HG03159 (cell line): ENCODE results near the gene LRRC4C.

Source experiments
- ATAC-seq: cut with Tn5 transposase; IDR thresholded peaks from one replicate; pipeline ENCODE4 v1.9.1; 2021; ENCODE audit warnings: mild to moderate bottlenecking, moderate library complexity; ENCODE audit not compliant: unreplicated experiment

Gene LRRC4C

DNA sequence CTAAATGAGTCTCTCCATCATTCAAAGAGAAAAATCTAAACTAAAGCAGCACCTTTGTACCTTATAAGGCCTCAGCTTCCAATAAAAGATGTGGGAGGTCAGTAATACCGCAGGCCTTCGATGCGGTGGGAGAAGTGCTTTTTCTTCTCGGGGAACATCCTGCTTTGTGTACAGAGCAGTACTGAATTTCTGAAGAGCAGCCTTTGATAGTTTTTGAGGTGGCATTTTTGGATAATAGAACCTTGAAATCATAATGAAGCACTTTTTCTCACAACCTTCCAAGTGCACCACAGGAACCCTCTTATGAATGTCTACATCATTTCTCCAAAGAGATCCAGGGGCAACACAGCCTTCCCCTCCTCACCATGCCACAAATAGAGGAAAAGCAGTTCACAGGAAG, 39.6 kb downstream of the LRRC4C start:
- ATAC-seq, result no peak

DNA sequence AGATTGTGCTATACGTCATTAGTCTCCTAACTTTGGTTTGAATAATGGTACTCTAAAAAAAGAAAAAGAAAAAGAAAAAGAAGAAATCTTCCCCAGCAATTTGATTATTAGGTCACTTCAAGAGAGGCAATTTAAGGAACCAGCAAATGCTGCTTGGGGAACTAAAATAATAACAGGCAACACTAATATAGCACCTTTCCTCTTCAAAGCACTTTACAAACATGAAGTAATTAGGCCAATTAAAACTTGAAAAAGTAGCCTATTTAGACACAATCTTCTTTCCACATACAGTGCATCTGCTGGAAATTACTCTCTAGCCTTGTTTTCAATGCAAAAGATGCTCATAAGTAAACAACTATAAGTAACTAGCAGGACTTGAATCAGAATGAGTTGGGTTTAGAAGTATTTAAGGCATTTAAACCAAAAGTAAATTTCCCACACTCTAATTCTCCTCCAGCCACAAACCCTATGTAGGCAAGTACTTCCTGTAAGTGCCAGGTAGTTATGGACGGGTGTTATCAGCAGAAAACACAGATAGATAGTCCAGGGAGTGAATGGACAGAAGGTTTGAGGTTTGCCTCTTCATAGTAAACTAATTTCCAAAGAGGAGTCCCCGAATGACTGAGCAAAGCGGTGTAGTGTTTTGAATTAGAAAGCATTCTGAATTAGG, 44.5 kb downstream of the LRRC4C start:
- no peak for ATAC-seq

DNA sequence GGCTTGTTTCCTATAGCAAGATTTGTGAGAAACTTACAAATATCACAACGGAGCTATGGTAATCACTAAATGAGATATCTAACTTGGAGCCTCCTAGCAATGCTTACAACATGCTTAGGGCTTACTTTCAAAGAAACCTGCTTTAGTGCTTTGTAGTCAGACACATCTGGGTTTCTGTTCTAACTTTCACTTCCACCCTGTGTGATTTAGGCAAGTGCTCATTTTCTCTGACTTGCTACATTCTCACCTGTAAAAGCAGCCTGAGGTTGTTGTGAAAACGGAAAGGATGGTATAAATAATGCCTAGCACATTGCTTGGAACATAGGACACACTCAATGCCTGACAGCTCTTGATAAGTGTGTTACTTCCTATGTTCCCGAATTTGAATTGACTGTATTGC, 45.6 kb downstream of the LRRC4C start:
- peak; percentile 74 for ATAC-seq

DNA sequence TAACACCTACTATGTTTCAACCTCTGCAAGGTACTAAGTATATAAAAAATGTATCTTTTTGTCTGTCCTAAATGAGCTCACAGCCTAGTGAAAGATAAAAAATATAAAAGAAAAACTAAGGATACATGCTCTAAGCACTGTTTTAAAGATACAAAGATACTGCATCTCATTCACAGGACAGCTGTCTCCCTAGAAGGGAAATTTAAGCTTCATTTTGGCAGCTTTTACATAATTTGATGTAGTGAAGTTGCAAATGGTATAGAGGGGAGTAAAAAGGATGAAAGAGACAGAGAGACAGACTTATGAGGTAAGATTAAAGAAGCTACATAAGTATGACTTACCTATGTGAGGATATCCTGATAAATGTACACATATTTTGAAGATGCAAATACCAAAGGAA, 53.6 kb downstream of the LRRC4C start:
- no peak for ATAC-seq

DNA sequence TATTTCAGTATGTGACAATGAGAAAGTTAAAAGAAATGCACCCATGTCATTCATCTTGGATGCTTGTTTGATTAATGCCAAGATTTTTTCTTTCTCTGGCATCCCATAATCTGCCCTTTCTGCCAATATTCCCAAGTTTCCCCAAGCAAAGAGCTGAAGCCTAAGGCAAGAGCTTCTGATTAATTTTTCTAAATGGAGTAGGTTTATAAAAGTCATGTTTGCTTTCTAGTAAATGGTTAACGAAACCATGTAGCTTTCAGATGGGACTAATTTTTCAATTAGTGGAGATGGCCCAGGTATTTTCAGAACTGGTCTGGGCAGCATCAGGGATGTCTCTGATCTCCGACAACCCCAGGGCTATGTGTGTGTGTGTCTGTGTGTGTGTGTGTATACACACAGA, 55.3 kb downstream of the LRRC4C start:
- ATAC-seq, result no peak

DNA sequence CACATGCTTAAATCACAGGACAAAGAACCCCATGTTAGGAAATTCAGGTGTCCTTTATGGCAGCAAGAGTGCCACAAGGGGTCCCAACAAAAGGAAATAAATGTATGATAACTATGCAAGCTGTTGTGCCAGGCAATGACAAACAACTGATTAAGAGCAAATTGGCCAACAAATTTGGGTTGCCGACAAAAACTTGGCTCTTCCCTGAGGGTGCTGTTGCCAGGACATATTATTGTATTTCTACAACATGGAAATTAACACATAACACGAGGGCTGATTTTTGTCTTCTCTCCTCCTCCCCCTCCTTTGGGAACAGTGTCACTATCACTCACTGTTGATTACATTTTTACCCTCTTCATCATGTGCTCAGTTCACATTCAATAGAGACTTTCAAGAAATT, 56.0 kb downstream of the LRRC4C start:
- ATAC-seq, result no peak

DNA sequence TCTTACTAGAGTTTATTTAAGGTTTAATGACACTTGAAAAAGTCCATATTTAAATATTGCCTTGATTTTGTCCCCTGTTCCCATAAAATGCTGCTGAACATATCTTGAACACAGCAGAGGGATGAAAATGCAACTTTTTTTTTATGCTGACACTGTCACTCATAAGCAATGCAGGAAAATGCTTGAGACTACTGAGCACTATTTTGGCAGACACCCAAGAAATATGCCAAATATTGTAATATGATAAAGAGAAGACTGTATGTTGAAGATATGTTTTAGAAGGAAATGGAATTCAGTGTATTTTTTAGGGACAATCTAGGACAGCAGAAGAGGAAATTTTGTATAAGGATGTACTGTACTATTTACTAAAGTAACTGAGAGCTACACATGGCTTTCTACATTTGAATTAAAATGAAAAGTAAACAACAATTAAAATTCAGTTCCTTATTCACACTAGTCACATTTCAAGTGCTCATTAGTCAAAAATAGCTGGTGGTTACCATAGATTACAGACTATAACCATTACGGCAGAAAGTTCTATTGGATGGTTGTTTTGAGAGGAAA, 58.6 kb downstream of the LRRC4C start:
- ATAC-seq, result no peak

DNA sequence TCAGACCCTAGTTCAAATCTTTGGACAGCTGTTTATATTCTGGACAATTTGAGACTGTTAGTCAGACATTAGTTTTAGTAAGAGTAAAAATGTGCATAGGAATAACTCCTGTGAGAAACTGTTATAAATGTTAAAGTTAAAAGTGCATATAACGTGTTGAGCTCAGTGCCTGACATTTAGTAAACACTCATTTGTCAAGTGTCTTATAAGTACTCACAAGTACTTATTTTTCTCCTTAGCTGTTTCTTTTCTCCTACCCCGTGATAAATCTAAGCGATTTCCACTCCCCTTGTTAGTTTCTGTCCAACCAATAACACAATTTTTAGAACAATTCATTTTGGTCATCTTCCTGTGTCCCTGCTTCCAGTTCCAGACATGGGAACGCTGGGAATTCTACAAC, 59.3 kb downstream of the LRRC4C start:
- no peak for ATAC-seq

DNA sequence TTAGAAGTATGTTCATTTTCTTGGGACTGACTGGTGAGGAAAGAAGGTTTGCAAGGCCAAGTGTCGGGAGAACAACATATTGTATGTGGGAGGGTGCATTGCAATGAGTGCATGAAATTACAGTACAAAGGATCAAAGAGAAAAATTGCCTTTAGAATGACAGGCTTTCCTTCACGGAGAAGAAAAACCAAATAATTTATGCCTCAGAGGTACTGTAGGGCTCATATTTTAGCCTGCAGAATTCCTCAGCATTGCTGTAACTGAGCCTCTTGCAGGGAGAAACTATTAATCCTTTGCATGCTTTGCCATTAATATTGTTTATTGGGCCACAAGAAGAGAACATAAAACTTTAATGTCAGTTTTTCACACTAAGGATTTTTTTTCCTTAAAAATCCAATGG, 60.1 kb downstream of the LRRC4C start:
- no peak for ATAC-seq

DNA sequence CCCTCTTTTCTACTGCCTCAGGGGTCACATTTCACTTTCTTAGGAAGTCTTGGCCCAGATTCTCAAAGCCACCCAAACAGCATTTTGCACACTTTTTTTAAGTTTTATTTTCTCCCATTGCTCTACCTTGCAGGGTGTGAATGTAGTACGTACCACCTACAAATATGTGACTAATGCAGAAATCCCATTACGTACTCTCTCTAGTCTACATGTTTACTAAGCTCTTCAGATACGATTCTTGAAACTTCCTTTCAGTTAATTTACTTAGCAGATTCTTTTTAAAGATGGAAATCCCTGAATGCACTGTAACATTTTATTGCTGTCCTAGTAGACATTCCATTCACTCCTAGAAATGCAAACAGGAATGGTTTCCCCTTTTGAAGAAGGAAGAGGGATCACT, 61.3 kb downstream of the LRRC4C start:
- no peak for ATAC-seq

DNA sequence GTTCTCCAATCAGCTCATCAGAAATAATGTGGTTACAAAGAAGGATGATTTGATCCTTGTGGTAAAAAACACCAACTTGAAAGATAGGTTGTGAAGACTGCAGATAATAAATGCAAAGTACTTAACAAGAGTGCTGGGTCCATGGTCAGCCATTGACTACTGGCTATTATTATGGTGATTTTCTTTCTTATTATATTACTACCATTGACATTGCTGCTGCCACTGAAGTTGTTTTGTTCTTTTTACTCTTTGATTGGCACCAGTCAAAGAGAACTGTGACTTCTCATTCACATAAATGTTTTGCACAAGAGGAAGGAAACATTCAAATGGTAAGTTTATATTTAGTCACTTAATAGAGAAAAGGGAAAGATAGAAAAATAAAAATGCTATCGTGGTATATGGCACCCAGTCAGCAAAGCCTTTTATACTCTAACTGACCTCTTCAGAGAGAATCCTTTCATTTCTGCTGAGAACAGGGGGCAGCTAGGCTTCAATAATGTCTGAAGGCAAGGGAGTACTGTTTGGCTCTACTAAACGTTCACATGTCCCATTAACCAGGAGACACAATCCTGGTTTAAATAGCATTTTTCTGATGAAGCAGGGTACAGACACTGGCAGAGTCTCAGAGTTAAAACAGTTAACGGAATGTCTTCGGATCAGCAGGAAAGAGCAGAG, 64.8 kb downstream of the LRRC4C start:
- no peak for ATAC-seq

DNA sequence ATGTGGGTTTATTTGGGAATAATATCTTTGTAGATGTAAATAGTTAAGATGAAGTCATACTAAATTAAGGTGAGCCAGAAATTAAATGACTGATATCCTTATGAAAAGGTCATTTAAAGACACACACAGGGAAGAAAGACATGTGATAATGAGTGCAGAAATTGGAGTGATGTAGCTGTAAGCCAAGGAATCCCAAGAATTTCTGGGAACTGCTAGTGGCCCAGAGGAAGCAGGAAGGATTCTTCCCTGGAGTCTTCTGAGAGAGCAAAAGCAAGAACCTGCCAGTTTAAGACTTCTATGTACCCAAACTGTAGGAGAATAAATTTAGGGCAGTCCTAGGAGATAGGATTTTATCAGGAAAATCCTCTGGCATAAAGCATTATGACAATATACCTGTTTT, 66.9 kb downstream of the LRRC4C start:
- no peak for ATAC-seq

DNA sequence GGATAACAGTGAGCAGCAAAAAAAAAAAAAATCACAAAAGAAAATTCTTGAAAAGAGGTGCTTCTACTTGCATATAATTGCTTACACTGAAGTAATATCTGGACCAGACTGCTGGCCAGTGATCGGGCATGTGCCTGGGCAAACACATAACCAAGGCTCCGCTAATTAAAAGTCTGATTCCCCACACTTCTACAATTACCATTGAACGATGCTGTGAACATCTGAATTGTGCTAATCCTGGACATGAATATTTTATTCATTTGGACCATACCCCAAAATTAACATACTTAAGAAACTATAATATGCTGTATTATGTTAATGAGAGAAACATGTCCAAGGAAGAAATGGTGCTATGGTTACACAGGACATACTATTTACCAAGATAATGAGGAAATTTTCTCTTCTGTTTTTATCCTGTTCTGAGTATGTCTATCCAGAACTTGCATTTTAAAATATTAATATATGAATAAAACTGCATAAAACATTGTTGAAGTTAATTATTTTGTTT, 69.8 kb downstream of the LRRC4C start:
- ATAC-seq, result no peak

DNA sequence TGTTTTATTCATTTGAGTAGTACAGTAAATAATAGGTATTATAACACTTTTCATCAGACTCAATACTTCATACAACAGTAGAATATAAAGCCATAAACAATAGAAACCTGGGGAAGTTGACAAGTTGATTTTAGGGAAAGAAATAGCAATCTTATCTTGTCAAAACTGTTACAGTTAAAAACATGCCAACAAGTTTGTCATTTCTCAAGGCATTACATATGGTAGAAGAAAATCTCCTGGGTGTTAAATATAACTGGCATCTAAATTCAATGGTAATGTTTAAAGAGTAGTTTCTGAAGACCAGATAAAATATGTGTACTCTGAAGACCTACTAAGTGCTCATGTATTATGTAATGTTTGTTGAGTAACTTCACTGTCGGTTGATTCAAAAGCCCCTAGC, 75.1 kb downstream of the LRRC4C start:
- no peak for ATAC-seq

DNA sequence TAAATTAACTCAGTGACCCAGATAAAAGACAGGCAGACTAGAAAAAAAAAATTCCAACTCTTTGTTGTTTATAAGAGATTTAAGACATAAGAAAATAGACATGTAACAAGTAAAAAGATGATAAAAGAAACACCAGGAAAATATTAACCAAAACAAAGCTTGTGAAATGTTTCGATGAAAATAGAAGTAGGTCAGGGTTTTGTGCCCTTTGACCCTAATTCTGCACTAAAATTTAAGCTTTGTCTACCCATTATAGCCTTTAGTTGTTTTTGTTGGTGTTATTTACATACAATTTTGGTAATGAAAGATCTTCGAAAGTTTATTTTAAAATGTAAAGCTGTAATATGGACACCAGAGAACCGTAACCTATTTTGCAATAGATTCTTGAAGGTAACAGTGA, 75.7 kb downstream of the LRRC4C start:
- ATAC-seq, result no peak

DNA sequence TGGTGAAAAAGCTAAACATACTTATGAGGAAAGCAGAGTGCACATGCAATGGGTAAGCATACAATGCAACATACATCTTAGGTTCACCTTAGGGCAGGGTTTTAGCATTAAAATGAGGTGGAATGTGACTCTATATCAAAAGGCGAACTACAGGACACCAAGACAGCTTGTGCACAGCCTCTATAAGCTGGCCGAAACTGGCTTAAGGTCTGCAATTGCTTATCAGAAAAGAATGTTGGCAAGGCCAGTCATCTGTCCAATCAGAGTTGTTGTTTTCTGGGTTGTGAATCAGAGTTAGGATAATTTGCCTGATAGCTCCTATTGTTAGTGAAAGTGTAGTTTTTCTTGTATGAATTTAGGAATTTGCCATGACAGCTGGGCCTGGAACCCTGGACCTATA, 76.5 kb downstream of the LRRC4C start:
- ATAC-seq, result no peak

DNA sequence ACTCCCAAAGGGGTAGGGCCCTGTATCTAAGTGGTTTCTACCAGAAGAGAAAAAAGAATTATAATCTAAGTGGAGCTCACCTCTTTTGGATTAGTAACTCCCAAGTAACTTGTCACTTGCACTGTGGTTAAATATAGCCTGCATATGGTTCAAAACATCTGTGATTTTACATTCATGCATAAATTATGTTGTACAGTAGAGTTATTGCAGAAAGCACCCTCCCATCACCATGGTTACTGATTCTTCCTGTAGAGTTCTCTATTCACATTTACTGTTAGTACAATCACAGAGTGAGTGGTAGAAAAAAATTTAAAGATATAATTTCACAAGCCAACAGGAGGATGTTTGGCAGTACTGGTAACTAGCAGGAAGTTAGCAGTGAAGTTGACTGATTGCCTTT, 80.4 kb downstream of the LRRC4C start:
- ATAC-seq, result no peak

DNA sequence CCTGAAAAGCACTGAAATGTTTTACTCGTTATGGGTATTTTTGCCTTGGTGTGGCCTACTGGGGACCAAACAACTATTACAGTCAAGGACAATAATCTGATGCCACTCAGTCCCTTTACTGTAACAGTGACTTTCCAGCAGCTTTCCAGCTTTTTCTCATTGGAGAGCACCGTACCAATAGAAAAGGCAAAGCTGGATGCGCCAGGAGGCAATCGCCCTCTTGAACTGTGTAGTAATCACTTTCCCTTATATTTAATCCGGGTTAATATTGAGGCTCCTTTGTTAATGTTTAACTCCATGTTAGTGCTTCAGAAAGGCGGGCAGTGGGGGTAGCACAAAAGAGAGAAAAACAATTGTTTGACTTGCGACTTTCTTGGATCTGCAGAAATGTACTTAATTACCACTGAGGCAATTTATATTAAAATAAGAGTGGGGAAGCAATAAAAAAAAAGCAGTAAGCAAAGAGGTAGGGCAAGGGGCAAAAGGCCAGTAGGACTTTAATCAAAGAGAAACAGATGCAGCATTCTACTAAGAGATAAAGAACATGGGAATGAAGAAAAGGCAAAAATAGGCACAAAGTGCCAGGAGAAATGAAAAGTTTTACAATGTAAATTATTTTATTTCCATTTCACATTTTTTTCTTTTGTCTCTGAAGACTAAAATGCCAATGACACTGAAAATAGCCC, 81.6 kb downstream of the LRRC4C start:
- no peak for ATAC-seq

DNA sequence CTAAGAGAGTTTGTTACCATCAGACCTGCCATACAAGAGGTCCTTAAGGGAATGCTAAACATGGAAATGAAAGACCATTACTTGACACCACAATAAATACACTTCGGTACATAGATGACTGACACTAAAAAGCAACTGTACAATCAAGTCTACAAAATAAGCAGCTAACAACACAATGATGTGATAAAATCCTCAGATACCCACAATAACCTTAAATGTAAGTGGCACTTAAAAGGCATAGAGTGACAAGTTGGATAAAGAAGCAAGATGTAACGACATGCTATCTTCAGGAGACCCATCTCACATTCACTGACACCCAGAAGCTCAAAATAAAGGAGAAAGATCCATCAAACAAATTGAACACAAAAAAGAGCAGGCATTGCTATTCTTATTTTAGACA, 107.6 kb downstream of the LRRC4C start:
- no peak for ATAC-seq

DNA sequence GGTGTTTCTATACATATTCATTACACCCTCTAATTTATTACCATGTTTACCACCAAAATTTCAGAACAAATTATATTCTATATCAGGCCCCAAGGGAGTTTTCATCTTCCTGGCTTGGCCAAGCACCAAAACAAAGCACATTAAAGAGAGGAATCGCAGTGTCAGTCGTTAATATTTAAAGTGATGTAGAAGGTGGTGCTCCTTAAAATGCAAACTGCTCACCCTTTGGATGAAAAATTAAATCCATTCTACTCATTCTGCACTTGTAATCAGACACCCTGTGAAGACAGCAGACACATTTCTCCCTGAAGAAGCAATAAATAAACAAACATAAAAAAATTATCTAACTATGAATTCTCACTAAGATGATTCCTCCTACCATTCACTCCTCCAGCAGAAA, 113.4 kb downstream of the LRRC4C start:
- ATAC-seq, result no peak

DNA sequence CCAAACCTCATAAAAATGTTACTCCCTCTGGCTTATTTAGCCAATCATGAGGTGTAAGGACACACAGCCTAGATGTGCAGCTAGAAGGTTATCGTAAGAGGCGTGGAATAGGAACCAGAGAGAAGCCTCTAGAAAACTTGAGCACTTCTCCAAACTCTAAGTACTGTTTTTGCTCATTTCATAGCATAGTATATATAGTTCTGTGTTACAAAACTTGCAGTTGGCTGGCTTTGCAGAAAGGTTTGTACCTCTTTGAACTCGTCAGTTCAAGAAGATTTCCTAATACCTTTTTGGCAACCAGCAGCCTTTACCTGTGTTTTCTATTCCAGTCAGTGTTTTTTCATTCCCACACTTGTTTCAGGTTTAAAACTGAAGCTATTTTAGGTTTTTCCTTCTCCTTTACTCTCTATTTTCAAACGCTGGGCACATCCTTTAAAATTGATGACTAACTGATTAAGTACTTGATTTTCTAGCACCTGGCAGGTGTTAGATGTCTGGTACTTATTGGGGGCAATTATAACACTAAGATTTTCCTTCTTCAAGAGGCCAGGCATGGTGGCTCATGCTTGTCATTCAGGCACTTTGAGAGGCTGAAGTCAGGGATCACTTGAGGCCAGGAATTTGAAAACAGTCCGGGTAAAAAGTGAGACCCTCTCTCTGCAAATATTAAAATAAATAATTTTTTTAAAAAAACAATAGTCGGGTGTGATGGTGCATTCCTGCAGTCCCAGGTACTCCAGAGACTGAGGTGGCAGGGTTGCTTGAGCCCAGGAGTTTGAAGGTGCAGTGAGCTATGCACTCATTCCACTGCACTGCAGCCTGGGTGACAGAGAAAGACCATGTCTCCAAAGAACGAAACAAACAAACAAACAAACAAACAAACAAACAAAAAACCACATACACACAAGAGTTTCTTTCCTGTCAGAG, 125.2 kb downstream of the LRRC4C start:
- ATAC-seq, result no peak
